ENCODE results near the gene SLC15A3. TPM values are rescaled to one million over a fixed set of nuclear protein-coding genes. Genes with fewer than 3 reads are reported as not detected.

SLC15A3 gene
- total and polyA plus RNA-seq, 2 donors (not counting 1 experiment from before 2014, with no cell fraction given): 10.5 to 29.9 TPM

- Histone ChIP-seq H4K20me1 (ENCODE audit: control insufficient read depth, extremely low read depth, insufficient read depth, low read length) (no peaks in the 10 kb centered on the region), H3K9ac (ENCODE audit: insufficient read depth, low read length) (no peak overlapping the region), H3K27me3 (ENCODE audit: control insufficient read depth, insufficient read depth, low read length) (no peaks in the 10 kb centered on the region), H2AFZ (ENCODE audit: low read length) (no peak overlapping the region), H3K79me2 (ENCODE audit: control insufficient read depth, insufficient read depth, low read length) (no peaks in the 10 kb centered on the region), H3K4me2 (ENCODE audit: extremely low read depth, insufficient read depth, low read length) (no peak overlapping the region), H3K36me3 (ENCODE audit: control insufficient read depth, insufficient read depth, low read length) (peaks cover 4% of the 10 kb centered on the region), H3K27ac (ENCODE audit: insufficient read depth, low read length) (no peak overlapping the region), H3K9me3 (ENCODE audit: control insufficient read depth, insufficient read depth, low read depth, low read length) (no peaks in the 10 kb centered on the region), H3K4me3 (replicated peaks in 1 of 4; ENCODE audit: control extremely low read depth in 1 of 4, insufficient read depth in 1 of 4, low read depth in 3 of 4, low read length in 4 of 4) (no peak overlapping the region), H3K4me1 (ENCODE audit: control insufficient read depth, extremely low read depth, insufficient read depth, low read length) (no peaks in the 10 kb centered on the region)
- TF ChIP-seq EZH2 (IDR thresholded peaks at IDR 0.05; ENCODE audit: low read length, missing control alignments) (no peak), CTCF (conservative IDR thresholded peaks at IDR 0.05 in 1 of 2, IDR thresholded peaks at IDR 0.05 in 1 of 2; ENCODE audit: low read depth in 1 of 2, low read length in 2 of 2) (no peak)
- no peak for DNase-seq (ENCODE audit: low read depth in 2 of 2)
Observed at GRCh38 chr11:60937144-60937527, 14.8 kb downstream of the SLC15A3 start.

- TF ChIP-seq CTCF (conservative IDR thresholded peaks at IDR 0.05 in 1 of 2, IDR thresholded peaks at IDR 0.05 in 1 of 2; ENCODE audit: low read depth in 1 of 2, low read length in 2 of 2) (no peak), EZH2 (IDR thresholded peaks at IDR 0.05; ENCODE audit: low read length, missing control alignments) (no peak)
- no peaks in the 10 kb centered on the region for H3K79me2 ChIP-seq (ENCODE audit: control insufficient read depth, insufficient read depth, low read length)
Observed at GRCh38 chr11:60936467-60937143, 15.4 kb downstream of the SLC15A3 start.

GRCh38 chr11:60935676-60936442 lies 16.1 kb downstream of the SLC15A3 start:
- no peak for DNase-seq (ENCODE audit: low read depth in 2 of 2)
- no peaks in the 10 kb centered on the region for H3K79me2 ChIP-seq (ENCODE audit: control insufficient read depth, insufficient read depth, low read length)
- H3K4me2 ChIP-seq (ENCODE audit: extremely low read depth, insufficient read depth, low read length): no peak overlapping the region
- no peak overlapping the region for H3K4me3 ChIP-seq (replicated peaks in 1 of 4; ENCODE audit: control extremely low read depth in 1 of 4, insufficient read depth in 1 of 4, low read depth in 3 of 4, low read length in 4 of 4)
- no peak overlapping the region for H2AFZ ChIP-seq (ENCODE audit: low read length)
- no peaks in the 10 kb centered on the region for H4K20me1 ChIP-seq (ENCODE audit: control insufficient read depth, extremely low read depth, insufficient read depth, low read length)
- H3K9me3 ChIP-seq (ENCODE audit: control insufficient read depth, insufficient read depth, low read depth, low read length): no peaks in the 10 kb centered on the region
- no peak overlapping the region for H3K27ac ChIP-seq (ENCODE audit: insufficient read depth, low read length)
- H3K27me3 ChIP-seq (ENCODE audit: control insufficient read depth, insufficient read depth, low read length): no peaks in the 10 kb centered on the region
- no peaks in the 10 kb centered on the region for H3K4me1 ChIP-seq (ENCODE audit: control insufficient read depth, extremely low read depth, insufficient read depth, low read length)
- H3K9ac ChIP-seq (ENCODE audit: insufficient read depth, low read length): no peak overlapping the region
- no peaks in the 10 kb centered on the region for H3K36me3 ChIP-seq (ENCODE audit: control insufficient read depth, insufficient read depth, low read length)
- no peak for TF ChIP-seq EZH2 (IDR thresholded peaks at IDR 0.05; ENCODE audit: low read length, missing control alignments)
- no peak for TF ChIP-seq CTCF (conservative IDR thresholded peaks at IDR 0.05 in 1 of 2, IDR thresholded peaks at IDR 0.05 in 1 of 2; ENCODE audit: low read depth in 1 of 2, low read length in 2 of 2)

More at GRCh38 chr11:60936467-60937143, 15.4 kb downstream of the SLC15A3 start:
- Histone ChIP-seq H3K9me3 (ENCODE audit: control insufficient read depth, insufficient read depth, low read depth, low read length) (no peaks in the 10 kb centered on the region), H3K27me3 (ENCODE audit: control insufficient read depth, insufficient read depth, low read length) (no peaks in the 10 kb centered on the region), H3K9ac (ENCODE audit: insufficient read depth, low read length) (no peak overlapping the region), H2AFZ (ENCODE audit: low read length) (no peak overlapping the region), H3K4me1 (ENCODE audit: control insufficient read depth, extremely low read depth, insufficient read depth, low read length) (no peaks in the 10 kb centered on the region), H3K4me2 (ENCODE audit: extremely low read depth, insufficient read depth, low read length) (no peak overlapping the region), H3K4me3 (replicated peaks in 1 of 4; ENCODE audit: control extremely low read depth in 1 of 4, insufficient read depth in 1 of 4, low read depth in 3 of 4, low read length in 4 of 4) (no peak overlapping the region), H4K20me1 (ENCODE audit: control insufficient read depth, extremely low read depth, insufficient read depth, low read length) (no peaks in the 10 kb centered on the region), H3K27ac (ENCODE audit: insufficient read depth, low read length) (no peak overlapping the region), H3K36me3 (ENCODE audit: control insufficient read depth, insufficient read depth, low read length) (peaks cover 2% of the 10 kb centered on the region)
- no peak for DNase-seq (ENCODE audit: low read depth in 2 of 2)
